Uterus (tissue), 2 donors: Measurements from ENCODE around the gene SVIL.

ENCODE experiments used
- CTCF ChIP-seq, 4 experiments: fragments of 200-600 bp in 2 of 4; fragments of 450-650 bp in 2 of 4; sonication (generic) in 2 of 4; IDR thresholded peaks; one replicate each; pipeline ENCODE4 v1.5.1; 2016 to 2019; ENCODE audit warnings: antibody characterized with exemption in 4 of 4, mild to moderate bottlenecking in 2 of 4, moderate library complexity in 1 of 4
- POLR2A ChIP-seq, 2 donors: fragments of 450-650 bp; IDR thresholded peaks; one replicate each; pipeline ENCODE4 v1.6.1; 2016; ENCODE audit warnings: antibody characterized with exemption in 2 of 2, mild to moderate bottlenecking in 1 of 2, moderate library complexity in 1 of 2

GRCh38 chr10:29535012-29535777 is 99.6 kb downstream of the SVIL start:
- no peak for TF ChIP-seq POLR2A (IDR thresholded peaks at IDR 0.05)
- TF ChIP-seq CTCF (IDR thresholded peaks at IDR 0.05), result peak; percentile 22 to 46 (median 33)
